ENCODE results near the gene SETBP1.

SETBP1 gene

GRCh38 chr18:45037618-45038017 lies 356.9 kb downstream of the SETBP1 start:
- TF ChIP-seq CTCF (IDR thresholded peaks at IDR 0.05; ENCODE audit: insufficient read depth, missing control alignments): no peak
- DNase-seq (ENCODE audit: insufficient read length, low spot score): no peak
- no peak for FAIRE-seq

GRCh38 chr18:45039376-45039775 lies 358.7 kb downstream of the SETBP1 start:
- FAIRE-seq (no peak), DNase-seq (ENCODE audit: insufficient read length, low spot score) (no peak)
- TF ChIP-seq CTCF (IDR thresholded peaks at IDR 0.05; ENCODE audit: insufficient read depth, missing control alignments): no peak

- no peak for TF ChIP-seq CTCF (IDR thresholded peaks at IDR 0.05; ENCODE audit: insufficient read depth, missing control alignments)
- FAIRE-seq: no peak
- no peak for DNase-seq (ENCODE audit: insufficient read length, low spot score)
Measured at GRCh38 chr18:45040879-45041278, 360.2 kb downstream of the SETBP1 start.

- DNase-seq (ENCODE audit: insufficient read length, low spot score) (no peak), FAIRE-seq (no peak)
- TF ChIP-seq CTCF (IDR thresholded peaks at IDR 0.05; ENCODE audit: insufficient read depth, missing control alignments): no peak
Measured at GRCh38 chr18:45044787-45045186, 364.1 kb downstream of the SETBP1 start.

- no peak for FAIRE-seq
- no peak for TF ChIP-seq CTCF (IDR thresholded peaks at IDR 0.05; ENCODE audit: insufficient read depth, missing control alignments)
- DNase-seq (ENCODE audit: insufficient read length, low spot score): no peak
Measured at GRCh38 chr18:45046228-45046627, 365.5 kb downstream of the SETBP1 start.

- TF ChIP-seq CTCF (IDR thresholded peaks at IDR 0.05; ENCODE audit: insufficient read depth, missing control alignments): no peak
- DNase-seq (ENCODE audit: insufficient read length, low spot score) (no peak), FAIRE-seq (no peak)
Measured at GRCh38 chr18:45046961-45047360, 366.3 kb downstream of the SETBP1 start.

GRCh38 chr18:45049578-45050319 lies 369.1 kb downstream of the SETBP1 start:
- TF ChIP-seq CTCF (IDR thresholded peaks at IDR 0.05; ENCODE audit: insufficient read depth, missing control alignments): no peak
- no peak for DNase-seq (ENCODE audit: insufficient read length, low spot score)
- FAIRE-seq: no peak
